Measurements from ENCODE around the gene ABHD5. TPM values are rescaled to one million over a fixed set of nuclear protein-coding genes. Genes with fewer than 3 reads are reported as not detected.

ABHD5 gene
- total and polyA plus RNA-seq, 10 of the 15 experiments (the other 5 are each of a cell fraction or from before 2014, with no cell fraction given) = 5.5 to 24.4 (median 9.5) TPM

DNA sequence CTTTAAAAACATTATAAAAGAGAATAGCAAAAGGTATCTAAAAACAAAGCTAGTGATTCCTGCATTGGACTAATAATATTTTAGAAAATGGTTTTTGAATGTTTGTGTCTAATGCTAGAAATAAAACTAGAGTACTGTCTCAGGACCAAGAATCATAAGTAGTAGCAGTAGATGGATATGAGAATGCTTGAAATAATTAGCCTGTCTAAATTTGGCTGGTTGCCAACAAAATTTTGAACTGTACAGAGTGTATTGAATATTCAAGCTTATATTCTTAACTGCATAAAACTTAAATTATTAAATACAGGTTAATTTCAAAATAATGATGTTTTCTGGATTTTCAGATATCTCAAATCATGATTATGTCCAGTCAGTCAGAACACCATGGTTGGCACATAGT is 14.0 kb downstream of the ABHD5 start:
- ChIA-PET RAD21 (ENCODE audit: unreplicated experiment) (no interaction called here), POLR2A (interaction anchor here (1.2 kb wide), 2 partner anchors 8 to 82 kb away, joined by 3 read pairs; no protein-coding TSS in a partner anchor), SMC1A (ENCODE audit: uncharacterized antibody, unreplicated experiment) (interaction anchor here (1.1 to 1.5 kb wide), 2 partner anchors 9 to 11 kb away, joined by 3 to 4 read pairs; no protein-coding TSS in a partner anchor), CTCF (interaction anchor here (0.8 kb wide), 2 partner anchors 9 to 18 kb away, joined by 3 read pairs; no protein-coding TSS in a partner anchor)
- FAIRE-seq (no peak), DNase-seq (ENCODE audit: low read depth, low spot score) (no peak), ATAC-seq (no peak)
- TF ChIP-seq EP300 (IDR thresholded peaks at IDR 0.05; ENCODE audit: borderline replicate concordance in 1 of 2, control insufficient read depth in 1 of 2, low read depth in 2 of 2, low read length in 2 of 2) (no peak), SMAD1 (IDR thresholded peaks at IDR 0.05; ENCODE audit: low read depth, partially characterized antibody) (peak; percentile 70)
- Histone ChIP-seq H3K9me3 (replicated peaks; ENCODE audit: control insufficient read depth, insufficient read depth, low read length) (no peaks in the 10 kb centered on the region), H3K9ac (ENCODE audit: control insufficient read depth, insufficient read depth, low read length) (no peak overlapping the region), H2AFZ (ENCODE audit: control insufficient read depth, low read depth, low read length) (no peak overlapping the region), H3K4me2 (ENCODE audit: control insufficient read depth, insufficient read depth) (no peak overlapping the region), H4K20me1 (ENCODE audit: control insufficient read depth, insufficient read depth) (no peaks in the 10 kb centered on the region), H3K79me2 (ENCODE audit: control insufficient read depth, insufficient read depth, low read length) (no peaks in the 10 kb centered on the region), H3K4me1 (ENCODE audit: control insufficient read depth, insufficient read depth, low read length) (no peaks in the 10 kb centered on the region; the same call in 1 of the 2 replicates), H3K4me3 (no peak overlapping the region), H3K36me3 (ENCODE audit: control insufficient read depth in 2 of 2, insufficient read depth in 2 of 2, low read length in 1 of 2) (peaks cover 0 to 4% of the 10 kb centered on the region in 2 experiments; a peak in 2 of 4 replicates), H3K27ac (ENCODE audit: control insufficient read depth, insufficient read depth) (no peak overlapping the region), H3K27me3 (replicated peaks in 1 of 2; ENCODE audit: control insufficient read depth in 2 of 2, insufficient read depth in 2 of 2, low read length in 1 of 2) (no peaks in the 10 kb centered on the region)
- BruUV-seq (replicated peaks) = no TSS peak
- in situ Hi-C loops (cut with MboI) (no loop called here), intact Hi-C loops (cut with micrococcal nuclease; ENCODE audit: unreplicated experiment) (no loop called here)

DNA sequence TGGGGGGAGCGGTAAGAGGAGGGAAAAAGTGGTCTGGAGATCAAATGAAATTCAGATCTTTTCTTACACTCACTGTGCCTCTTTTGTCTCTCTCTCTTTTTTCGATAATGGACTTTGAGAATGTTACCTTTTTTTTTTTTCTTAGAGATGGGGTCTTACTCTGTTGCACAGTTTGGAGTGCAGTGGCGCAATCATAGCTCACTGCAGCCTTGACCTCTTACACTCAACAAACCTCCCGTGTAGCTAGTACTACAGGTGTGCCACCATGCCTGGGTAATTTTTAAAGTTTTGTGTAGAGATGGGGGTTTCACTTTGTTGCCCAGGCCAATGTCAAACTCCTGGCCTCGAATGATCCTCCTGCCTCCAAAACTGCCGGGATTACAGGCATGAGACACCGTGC is 15.6 kb downstream of the ABHD5 start:
- Histone ChIP-seq H3K27me3 (replicated peaks in 1 of 2; ENCODE audit: control insufficient read depth in 2 of 2, insufficient read depth in 2 of 2, low read length in 1 of 2) (no peaks in the 10 kb centered on the region), H3K4me1 (ENCODE audit: control insufficient read depth, insufficient read depth, low read length) (no peaks in the 10 kb centered on the region), H3K4me3 (no peak overlapping the region), H3K9me3 (replicated peaks; ENCODE audit: control insufficient read depth, insufficient read depth, low read length) (no peaks in the 10 kb centered on the region), H3K27ac (ENCODE audit: control insufficient read depth, insufficient read depth) (no peak overlapping the region), H3K36me3 (ENCODE audit: control insufficient read depth in 2 of 2, insufficient read depth in 2 of 2, low read length in 1 of 2) (peaks cover 0 to 4% of the 10 kb centered on the region in 2 experiments; a peak in 2 of 4 replicates), H4K20me1 (ENCODE audit: control insufficient read depth, insufficient read depth) (no peaks in the 10 kb centered on the region), H2AFZ (ENCODE audit: control insufficient read depth, low read depth, low read length) (no peak overlapping the region), H3K4me2 (ENCODE audit: control insufficient read depth, insufficient read depth) (no peak overlapping the region), H3K79me2 (ENCODE audit: control insufficient read depth, insufficient read depth, low read length) (no peaks in the 10 kb centered on the region), H3K9ac (ENCODE audit: control insufficient read depth, insufficient read depth, low read length) (no peak overlapping the region)
- ChIA-PET SMC1A (ENCODE audit: uncharacterized antibody, unreplicated experiment) (no interaction called here), POLR2A (interaction anchor here (2.1 kb wide), 1 partner anchor 10 kb away, joined by 4 read pairs; no protein-coding TSS in a partner anchor), RAD21 (ENCODE audit: unreplicated experiment) (no interaction called here), CTCF (interaction anchor here (0.5 to 1.6 kb wide), 2 partner anchors 24 to 63 kb away, joined by 3 to 4 read pairs; no protein-coding TSS in a partner anchor)
- DNase-seq (ENCODE audit: low read depth, low spot score) = no peak
- no TSS peak for BruUV-seq (replicated peaks)
- in situ Hi-C loops (cut with MboI) = no loop called here
- no peak for ATAC-seq
- no peak for FAIRE-seq
- intact Hi-C loops (cut with micrococcal nuclease; ENCODE audit: unreplicated experiment) = no loop called here
- WGBS (ENCODE audit: insufficient coverage, insufficient replicate concordance, low lambda C conversion rate, missing lambda C conversion rate) = 91% methylated on average over 7 of the region's 7 CpGs
- TF ChIP-seq, protein P1, sequence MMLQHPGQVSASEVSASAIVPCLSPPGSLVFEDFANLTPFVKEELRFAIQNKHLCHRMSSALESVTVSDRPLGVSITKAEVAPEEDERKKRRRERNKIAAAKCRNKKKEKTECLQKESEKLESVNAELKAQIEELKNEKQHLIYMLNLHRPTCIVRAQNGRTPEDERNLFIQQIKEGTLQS (IDR thresholded peaks at IDR 0.05; ENCODE audit: borderline replicate concordance, extremely low read depth, low read depth, low read length) = no peak
- TF ChIP-seq ZZZ3 (IDR thresholded peaks at IDR 0.05; ENCODE audit: control insufficient read depth, insufficient read length, low read depth) (no peak), SREBF1 (IDR thresholded peaks at IDR 0.05; ENCODE audit: low read length) (no peak), SIN3A (IDR thresholded peaks at IDR 0.05; ENCODE audit: low read depth, low read length) (no peak), CBFB (IDR thresholded peaks at IDR 0.05; ENCODE audit: low read depth) (no peak), SMC3 (IDR thresholded peaks at IDR 0.05; ENCODE audit: borderline replicate concordance, low read length) (no peak), IRF4 (IDR thresholded peaks at IDR 0.05; ENCODE audit: low read depth, low read length) (no peak), POU2F2 (IDR thresholded peaks at IDR 0.05; ENCODE audit: borderline replicate concordance, low read depth, low read length) (no peak), NR2C2 (IDR thresholded peaks at IDR 0.05; ENCODE audit: borderline replicate concordance, control insufficient read depth, insufficient read length, low read depth) (no peak), RAD51 (IDR thresholded peaks at IDR 0.05) (no peak)
- TF ChIP-seq, protein P2, sequence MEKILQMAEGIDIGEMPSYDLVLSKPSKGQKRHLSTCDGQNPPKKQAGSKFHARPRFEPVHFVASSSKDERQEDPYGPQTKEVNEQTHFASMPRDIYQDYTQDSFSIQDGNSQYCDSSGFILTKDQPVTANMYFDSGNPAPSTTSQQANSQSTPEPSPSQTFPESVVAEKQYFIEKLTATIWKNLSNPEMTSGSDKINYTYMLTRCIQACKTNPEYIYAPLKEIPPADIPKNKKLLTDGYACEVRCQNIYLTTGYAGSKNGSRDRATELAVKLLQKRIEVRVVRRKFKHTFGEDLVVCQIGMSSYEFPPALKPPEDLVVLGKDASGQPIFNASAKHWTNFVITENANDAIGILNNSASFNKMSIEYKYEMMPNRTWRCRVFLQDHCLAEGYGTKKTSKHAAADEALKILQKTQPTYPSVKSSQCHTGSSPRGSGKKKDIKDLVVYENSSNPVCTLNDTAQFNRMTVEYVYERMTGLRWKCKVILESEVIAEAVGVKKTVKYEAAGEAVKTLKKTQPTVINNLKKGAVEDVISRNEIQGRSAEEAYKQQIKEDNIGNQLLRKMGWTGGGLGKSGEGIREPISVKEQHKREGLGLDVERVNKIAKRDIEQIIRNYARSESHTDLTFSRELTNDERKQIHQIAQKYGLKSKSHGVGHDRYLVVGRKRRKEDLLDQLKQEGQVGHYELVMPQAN (conservative IDR thresholded peaks at IDR 0.05) = no peak
- TF ChIP-seq, protein P3, sequence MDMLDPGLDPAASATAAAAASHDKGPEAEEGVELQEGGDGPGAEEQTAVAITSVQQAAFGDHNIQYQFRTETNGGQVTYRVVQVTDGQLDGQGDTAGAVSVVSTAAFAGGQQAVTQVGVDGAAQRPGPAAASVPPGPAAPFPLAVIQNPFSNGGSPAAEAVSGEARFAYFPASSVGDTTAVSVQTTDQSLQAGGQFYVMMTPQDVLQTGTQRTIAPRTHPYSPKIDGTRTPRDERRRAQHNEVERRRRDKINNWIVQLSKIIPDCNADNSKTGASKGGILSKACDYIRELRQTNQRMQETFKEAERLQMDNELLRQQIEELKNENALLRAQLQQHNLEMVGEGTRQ (IDR thresholded peaks at IDR 0.05; ENCODE audit: borderline replicate concordance, low read depth, low read length) = no peak

All from GM12878 (cell line).